ENCODE measurements around the gene LUZP1.

The LUZP1 gene

GRCh38 chr1:23111600-23112535 is 56.8 kb downstream of the LUZP1 start:
- no peak overlapping the region for H3K4me3 ChIP-seq (replicated peaks in 1 of 2; ENCODE audit: low read depth in 2 of 2, low read length in 2 of 2)
- TF ChIP-seq CTCF (IDR thresholded peaks at IDR 0.05; ENCODE audit: low read depth, low read length): no peak
- DNase-seq (ENCODE audit: low read depth in 2 of 2): no peak

GRCh38 chr1:23110391-23110790 is 58.3 kb downstream of the LUZP1 start:
- DNase-seq (ENCODE audit: low read depth in 2 of 2): no peak
- no peak overlapping the region for H3K4me3 ChIP-seq (replicated peaks in 1 of 2; ENCODE audit: low read depth in 2 of 2, low read length in 2 of 2)
- no peak for TF ChIP-seq CTCF (IDR thresholded peaks at IDR 0.05; ENCODE audit: low read depth, low read length)

- TF ChIP-seq CTCF (IDR thresholded peaks at IDR 0.05; ENCODE audit: low read depth, low read length): no peak
- DNase-seq (ENCODE audit: low read depth in 2 of 2): no peak
- H3K4me3 ChIP-seq (replicated peaks in 1 of 2; ENCODE audit: low read depth in 2 of 2, low read length in 2 of 2): no peak overlapping the region
These were observed 59.6 kb downstream of the LUZP1 start for GRCh38 chr1:23108918-23109533.

GRCh38 chr1:23103001-23103889 is 65.4 kb downstream of the LUZP1 start:
- H3K4me3 ChIP-seq (replicated peaks in 1 of 2; ENCODE audit: low read depth in 2 of 2, low read length in 2 of 2): no peak overlapping the region
- DNase-seq (ENCODE audit: low read depth in 2 of 2): peak; percentile 51 to 74
- TF ChIP-seq CTCF (IDR thresholded peaks at IDR 0.05; ENCODE audit: low read depth, low read length): no peak

- peak; percentile 33 to 78 for DNase-seq (ENCODE audit: low read depth in 2 of 2)
- no peak for TF ChIP-seq CTCF (IDR thresholded peaks at IDR 0.05; ENCODE audit: low read depth, low read length)
These were observed 66.4 kb downstream of the LUZP1 start for GRCh38 chr1:23102289-23102688.

GRCh38 chr1:23101887-23102286 is 66.8 kb downstream of the LUZP1 start:
- TF ChIP-seq CTCF (IDR thresholded peaks at IDR 0.05; ENCODE audit: low read depth, low read length): no peak
- no peak overlapping the region for H3K4me3 ChIP-seq (replicated peaks in 1 of 2; ENCODE audit: low read depth in 2 of 2, low read length in 2 of 2)
- peak in 1 of 2 donors; percentile 45 for DNase-seq (ENCODE audit: low read depth in 2 of 2)

More at GRCh38 chr1:23102289-23102688, 66.4 kb downstream of the LUZP1 start:
- H3K4me3 ChIP-seq (replicated peaks in 1 of 2; ENCODE audit: low read depth in 2 of 2, low read length in 2 of 2): no peak overlapping the region
